ENCODE data around the gene AACS.

The AACS gene

GRCh38 chr12:125092108-125092871 lies 27.1 kb downstream of the AACS start:
- Histone ChIP-seq H3K4me3 (ENCODE audit: low read depth in 1 of 2, low read length in 2 of 2) (no peak overlapping the region), H3K4me1 (ENCODE audit: control insufficient read depth in 1 of 2, insufficient read depth in 2 of 2, low read length in 2 of 2) (no peaks in the 10 kb centered on the region), H3K27me3 (ENCODE audit: low read depth, low read length) (no peaks in the 10 kb centered on the region), H3K9me3 (ENCODE audit: control insufficient read depth in 1 of 2, low read length in 2 of 2) (no peaks in the 10 kb centered on the region), H3K27ac (ENCODE audit: low read length) (no peak overlapping the region), H3K36me3 (ENCODE audit: control insufficient read depth in 1 of 2, insufficient read depth in 2 of 2, low read length in 2 of 2) (peaks cover 25 to 58% of the 10 kb centered on the region in 2 donors)

- no peak overlapping the region for H3K27ac ChIP-seq (ENCODE audit: low read length)
- H3K9me3 ChIP-seq (ENCODE audit: control insufficient read depth in 1 of 2, low read length in 2 of 2) = no peaks in the 10 kb centered on the region
- no peak overlapping the region for H3K4me3 ChIP-seq (ENCODE audit: low read depth in 1 of 2, low read length in 2 of 2)
These were observed 27.8 kb downstream of the AACS start for GRCh38 chr12:125092872-125093680.

GRCh38 chr12:125093681-125094330 lies 28.6 kb downstream of the AACS start:
- H3K9me3 ChIP-seq (ENCODE audit: control insufficient read depth in 1 of 2, low read length in 2 of 2) = no peaks in the 10 kb centered on the region
- H3K4me3 ChIP-seq (ENCODE audit: low read depth in 1 of 2, low read length in 2 of 2) = no peak overlapping the region
- peaks cover 20 to 45% of the 10 kb centered on the region in 2 donors for H3K36me3 ChIP-seq (ENCODE audit: control insufficient read depth in 1 of 2, insufficient read depth in 2 of 2, low read length in 2 of 2)
- no peaks in the 10 kb centered on the region for H3K4me1 ChIP-seq (ENCODE audit: control insufficient read depth in 1 of 2, insufficient read depth in 2 of 2, low read length in 2 of 2)
- H3K27me3 ChIP-seq (ENCODE audit: low read depth, low read length) = no peaks in the 10 kb centered on the region
- H3K27ac ChIP-seq (ENCODE audit: low read length) = no peak overlapping the region

More at GRCh38 chr12:125092872-125093680, 27.8 kb downstream of the AACS start:
- no peaks in the 10 kb centered on the region for H3K4me1 ChIP-seq (ENCODE audit: control insufficient read depth in 1 of 2, insufficient read depth in 2 of 2, low read length in 2 of 2)
- H3K27me3 ChIP-seq (ENCODE audit: low read depth, low read length) = no peaks in the 10 kb centered on the region
- peaks cover 25 to 50% of the 10 kb centered on the region in 2 donors for H3K36me3 ChIP-seq (ENCODE audit: control insufficient read depth in 1 of 2, insufficient read depth in 2 of 2, low read length in 2 of 2)

GRCh38 chr12:125096894-125097293 lies 31.7 kb downstream of the AACS start:
- H3K27me3 ChIP-seq (ENCODE audit: low read depth, low read length) = no peaks in the 10 kb centered on the region
- no peak overlapping the region for H3K4me3 ChIP-seq (ENCODE audit: low read depth in 1 of 2, low read length in 2 of 2)
- no peaks in the 10 kb centered on the region for H3K4me1 ChIP-seq (ENCODE audit: control insufficient read depth in 1 of 2, insufficient read depth in 2 of 2, low read length in 2 of 2)
- peaks cover 0 to 20% of the 10 kb centered on the region in 2 donors for H3K36me3 ChIP-seq (ENCODE audit: control insufficient read depth in 1 of 2, insufficient read depth in 2 of 2, low read length in 2 of 2)
- H3K9me3 ChIP-seq (ENCODE audit: control insufficient read depth in 1 of 2, low read length in 2 of 2) = no peaks in the 10 kb centered on the region
- no peak overlapping the region for H3K27ac ChIP-seq (ENCODE audit: low read length)

- Histone ChIP-seq H3K36me3 (ENCODE audit: control insufficient read depth in 1 of 2, insufficient read depth in 2 of 2, low read length in 2 of 2) (peaks cover 0 to 17% of the 10 kb centered on the region in 2 donors), H3K9me3 (ENCODE audit: control insufficient read depth in 1 of 2, low read length in 2 of 2) (no peaks in the 10 kb centered on the region), H3K4me1 (ENCODE audit: control insufficient read depth in 1 of 2, insufficient read depth in 2 of 2, low read length in 2 of 2) (no peaks in the 10 kb centered on the region), H3K27me3 (ENCODE audit: low read depth, low read length) (no peaks in the 10 kb centered on the region), H3K27ac (ENCODE audit: low read length) (no peak overlapping the region), H3K4me3 (ENCODE audit: low read depth in 1 of 2, low read length in 2 of 2) (no peak overlapping the region)
These were observed 32.2 kb downstream of the AACS start for GRCh38 chr12:125097427-125097826.

GRCh38 chr12:125098676-125099408 lies 33.6 kb downstream of the AACS start:
- no peak overlapping the region for H3K27ac ChIP-seq (ENCODE audit: low read length)
- H3K4me3 ChIP-seq (ENCODE audit: low read depth in 1 of 2, low read length in 2 of 2) = no peak overlapping the region

GRCh38 chr12:125099409-125099782 lies 34.2 kb downstream of the AACS start:
- Histone ChIP-seq H3K27ac (ENCODE audit: low read length) (no peak overlapping the region), H3K27me3 (ENCODE audit: low read depth, low read length) (no peaks in the 10 kb centered on the region)

More at GRCh38 chr12:125098676-125099408, 33.6 kb downstream of the AACS start:
- no peaks in the 10 kb centered on the region for H3K27me3 ChIP-seq (ENCODE audit: low read depth, low read length)
- H3K36me3 ChIP-seq (ENCODE audit: control insufficient read depth in 1 of 2, insufficient read depth in 2 of 2, low read length in 2 of 2) = peaks cover 10 to 19% of the 10 kb centered on the region in 2 donors
- H3K9me3 ChIP-seq (ENCODE audit: control insufficient read depth in 1 of 2, low read length in 2 of 2) = no peaks in the 10 kb centered on the region
- no peaks in the 10 kb centered on the region for H3K4me1 ChIP-seq (ENCODE audit: control insufficient read depth in 1 of 2, insufficient read depth in 2 of 2, low read length in 2 of 2)

GRCh38 chr12:125100551-125101434 lies 35.6 kb downstream of the AACS start:
- Histone ChIP-seq H3K4me1 (ENCODE audit: control insufficient read depth in 1 of 2, insufficient read depth in 2 of 2, low read length in 2 of 2) (no peaks in the 10 kb centered on the region), H3K4me3 (ENCODE audit: low read depth in 1 of 2, low read length in 2 of 2) (no peak overlapping the region), H3K36me3 (ENCODE audit: control insufficient read depth in 1 of 2, insufficient read depth in 2 of 2, low read length in 2 of 2) (peaks cover 10 to 29% of the 10 kb centered on the region in 2 donors), H3K9me3 (ENCODE audit: control insufficient read depth in 1 of 2, low read length in 2 of 2) (no peaks in the 10 kb centered on the region), H3K27me3 (ENCODE audit: low read depth, low read length) (no peaks in the 10 kb centered on the region), H3K27ac (ENCODE audit: low read length) (no peak overlapping the region)

More at GRCh38 chr12:125099409-125099782, 34.2 kb downstream of the AACS start:
- no peak overlapping the region for H3K4me3 ChIP-seq (ENCODE audit: low read depth in 1 of 2, low read length in 2 of 2)
- H3K4me1 ChIP-seq (ENCODE audit: control insufficient read depth in 1 of 2, insufficient read depth in 2 of 2, low read length in 2 of 2) = no peaks in the 10 kb centered on the region
- H3K9me3 ChIP-seq (ENCODE audit: control insufficient read depth in 1 of 2, low read length in 2 of 2) = no peaks in the 10 kb centered on the region
- peaks cover 10 to 20% of the 10 kb centered on the region in 2 donors for H3K36me3 ChIP-seq (ENCODE audit: control insufficient read depth in 1 of 2, insufficient read depth in 2 of 2, low read length in 2 of 2)

GRCh38 chr12:125104982-125105381 lies 39.7 kb downstream of the AACS start:
- Histone ChIP-seq H3K36me3 (ENCODE audit: control insufficient read depth in 1 of 2, insufficient read depth in 2 of 2, low read length in 2 of 2) (peaks cover 26 to 46% of the 10 kb centered on the region in 2 donors), H3K9me3 (ENCODE audit: control insufficient read depth in 1 of 2, low read length in 2 of 2) (no peaks in the 10 kb centered on the region), H3K27me3 (ENCODE audit: low read depth, low read length) (no peaks in the 10 kb centered on the region), H3K4me3 (ENCODE audit: low read depth in 1 of 2, low read length in 2 of 2) (no peak overlapping the region), H3K4me1 (ENCODE audit: control insufficient read depth in 1 of 2, insufficient read depth in 2 of 2, low read length in 2 of 2) (no peaks in the 10 kb centered on the region), H3K27ac (ENCODE audit: low read length) (no peak overlapping the region)

- no peak overlapping the region for H3K4me3 ChIP-seq (ENCODE audit: low read depth in 1 of 2, low read length in 2 of 2)
- H3K27me3 ChIP-seq (ENCODE audit: low read depth, low read length) = no peaks in the 10 kb centered on the region
- H3K9me3 ChIP-seq (ENCODE audit: control insufficient read depth in 1 of 2, low read length in 2 of 2) = no peaks in the 10 kb centered on the region
- H3K36me3 ChIP-seq (ENCODE audit: control insufficient read depth in 1 of 2, insufficient read depth in 2 of 2, low read length in 2 of 2) = peaks cover 26 to 46% of the 10 kb centered on the region in 2 donors
- H3K27ac ChIP-seq (ENCODE audit: low read length) = no peak overlapping the region
- no peaks in the 10 kb centered on the region for H3K4me1 ChIP-seq (ENCODE audit: control insufficient read depth in 1 of 2, insufficient read depth in 2 of 2, low read length in 2 of 2)
These were observed 40.4 kb downstream of the AACS start for GRCh38 chr12:125105600-125105999.
